Panc1 (cell line): ENCODE results near the gene HNF1A.

Source experiments
- CTCF ChIP-seq: fragments of 450-650 bp; IDR thresholded peaks from 2 replicates; pipeline ENCODE4 v1.5.1; 2017; ENCODE audit warnings: mild to moderate bottlenecking
- POLR2AphosphoS5 ChIP-seq: IDR thresholded peaks from 2 replicates; pipeline ENCODE4 v1.6.1; 2012; ENCODE audit warnings: mild to moderate bottlenecking, low read depth, low read length, moderate library complexity
- REST ChIP-seq, 2 experiments: IDR thresholded peaks; 2 replicates each; pipeline ENCODE4 v1.6.1; 2011 to 2012; ENCODE audit warnings: low read depth in 2 of 2, control low read depth in 1 of 2, low read length in 1 of 2, mild to moderate bottlenecking in 1 of 2, moderate library complexity in 1 of 2; ENCODE audit not compliant: insufficient read depth in 1 of 2
- SIN3A ChIP-seq: IDR thresholded peaks from 2 replicates; pipeline ENCODE4 v1.6.1; 2012; ENCODE audit warnings: low read depth, mild to moderate bottlenecking, low read length, moderate library complexity, borderline replicate concordance; ENCODE audit not compliant: insufficient read depth
- TCF7L2 ChIP-seq: IDR thresholded peaks from 2 replicates; pipeline ENCODE4 v1.6.1; 2011; ENCODE audit warnings: mild to moderate bottlenecking, low read depth, low read length, inconsistent platforms

- TF ChIP-seq SIN3A (no peak), CTCF (no peak), POLR2AphosphoS5 (no peak), REST (IDR thresholded peaks at IDR 0.05; ENCODE audit: insufficient read depth in 1 of 2, low read depth in 2 of 2, low read length in 1 of 2) (no peak), TCF7L2 (no peak)
Measured at GRCh38 chr12:120940006-120940405, 38.3 kb upstream of the HNF1A start.
